ENCODE results near the gene IQUB. TPM values are rescaled to one million over a fixed set of nuclear protein-coding genes. Genes with fewer than 3 reads are reported as not detected.
"Not testable (repeated sequence)": the region's sequence is repeated elsewhere in the genome, so short reads cannot be mapped to it uniquely, and the experiment has no call there.

The IQUB gene
- total and polyA plus RNA-seq, 5 donors, result 0.07 to 0.79 (median 0.58) TPM

GRCh38 chr7:123526533-123526932 lies 7.9 kb downstream of the IQUB start:
- H3K9me3 ChIP-seq (ENCODE audit: control insufficient read depth, low read length); intact Hi-C loops (cut with DNase I); H3K4me1 ChIP-seq (ENCODE audit: control insufficient read depth, insufficient read depth, low read length); H3K27ac ChIP-seq (ENCODE audit: low read length); DNase-seq; H3K27me3 ChIP-seq (ENCODE audit: control insufficient read depth, insufficient read depth); H3K4me3 ChIP-seq (ENCODE audit: low read length); ATAC-seq: not testable (repeated sequence)
- 92% methylated on average over 6 of the region's 7 CpGs for WGBS

GRCh38 chr7:123522066-123522465 lies 12.3 kb downstream of the IQUB start:
- no peaks in the 10 kb centered on the region for H3K9me3 ChIP-seq (ENCODE audit: control insufficient read depth, low read length)
- DNase-seq, result no peak
- H3K4me3 ChIP-seq (ENCODE audit: low read length), result no peak overlapping the region
- H3K4me1 ChIP-seq (ENCODE audit: control insufficient read depth, insufficient read depth, low read length), result no peaks in the 10 kb centered on the region
- H3K27ac ChIP-seq (ENCODE audit: low read length), result no peak overlapping the region
- no peak for ATAC-seq
- 78% methylated on average over 2 of the region's 2 CpGs for WGBS
- intact Hi-C loops (cut with DNase I), result no loop called here
- H3K27me3 ChIP-seq (ENCODE audit: control insufficient read depth, insufficient read depth), result no peaks in the 10 kb centered on the region

GRCh38 chr7:123505221-123505620 lies 29.2 kb downstream of the IQUB start:
- 95% methylated on average over 2 of the region's 2 CpGs for WGBS
- no peak for ATAC-seq
- H3K4me1 ChIP-seq (ENCODE audit: control insufficient read depth, insufficient read depth, low read length), result no peaks in the 10 kb centered on the region
- no peaks in the 10 kb centered on the region for H3K27me3 ChIP-seq (ENCODE audit: control insufficient read depth, insufficient read depth)
- no peaks in the 10 kb centered on the region for H3K9me3 ChIP-seq (ENCODE audit: control insufficient read depth, low read length)
- intact Hi-C loops (cut with DNase I), result no loop called here
- no peak overlapping the region for H3K27ac ChIP-seq (ENCODE audit: low read length)
- H3K4me3 ChIP-seq (ENCODE audit: low read length), result no peak overlapping the region
- DNase-seq, result no peak

GRCh38 chr7:123502201-123502600 lies 32.2 kb downstream of the IQUB start:
- Histone ChIP-seq H3K4me3 (ENCODE audit: low read length) (no peak overlapping the region), H3K27me3 (ENCODE audit: control insufficient read depth, insufficient read depth) (no peaks in the 10 kb centered on the region), H3K4me1 (ENCODE audit: control insufficient read depth, insufficient read depth, low read length) (no peaks in the 10 kb centered on the region), H3K9me3 (ENCODE audit: control insufficient read depth, low read length) (no peaks in the 10 kb centered on the region), H3K27ac (ENCODE audit: low read length) (no peak overlapping the region)
- ATAC-seq (no peak), DNase-seq (no peak)
- intact Hi-C loops (cut with DNase I), result no loop called here
- 85% methylated on average over 5 of the region's 5 CpGs for whole genome bisulfite sequencing

GRCh38 chr7:123500878-123501489 lies 33.4 kb downstream of the IQUB start:
- H3K4me3 ChIP-seq (ENCODE audit: low read length), result no peak overlapping the region
- intact Hi-C loops (cut with DNase I), result no loop called here
- WGBS, result 92% methylated on average over 1 of the region's 1 CpG
- no peaks in the 10 kb centered on the region for H3K27me3 ChIP-seq (ENCODE audit: control insufficient read depth, insufficient read depth)
- no peaks in the 10 kb centered on the region for H3K4me1 ChIP-seq (ENCODE audit: control insufficient read depth, insufficient read depth, low read length)
- H3K9me3 ChIP-seq (ENCODE audit: control insufficient read depth, low read length), result no peaks in the 10 kb centered on the region
- H3K27ac ChIP-seq (ENCODE audit: low read length), result no peak overlapping the region
- ATAC-seq (no peak), DNase-seq (no peak)

GRCh38 chr7:123499211-123499970 lies 35.0 kb downstream of the IQUB start:
- WGBS, result 59% methylated on average over 8 of the region's 8 CpGs
- DNase-seq (no peak), ATAC-seq (no peak)
- Histone ChIP-seq H3K4me3 (ENCODE audit: low read length) (no peak overlapping the region), H3K4me1 (ENCODE audit: control insufficient read depth, insufficient read depth, low read length) (no peaks in the 10 kb centered on the region), H3K27ac (ENCODE audit: low read length) (no peak overlapping the region), H3K27me3 (ENCODE audit: control insufficient read depth, insufficient read depth) (no peaks in the 10 kb centered on the region), H3K9me3 (ENCODE audit: control insufficient read depth, low read length) (no peaks in the 10 kb centered on the region)
- intact Hi-C loops (cut with DNase I), result loop anchor here in 1 of 4 donors (10.0 kb wide), 1 partner anchor 375 kb away; no protein-coding TSS in a partner anchor

- Histone ChIP-seq H3K27me3 (ENCODE audit: control insufficient read depth, insufficient read depth) (no peaks in the 10 kb centered on the region), H3K4me1 (ENCODE audit: control insufficient read depth, insufficient read depth, low read length) (no peaks in the 10 kb centered on the region), H3K9me3 (ENCODE audit: control insufficient read depth, low read length) (no peaks in the 10 kb centered on the region), H3K4me3 (ENCODE audit: low read length) (no peak overlapping the region), H3K27ac (ENCODE audit: low read length) (no peak overlapping the region)
- intact Hi-C loops (cut with DNase I), result loop anchor here in 1 of 4 donors (10.0 kb wide), 1 partner anchor 376 kb away; no protein-coding TSS in a partner anchor
- DNase-seq (no peak), ATAC-seq (no peak)
- 58% methylated on average over 2 of the region's 2 CpGs for WGBS
These were observed 35.8 kb downstream of the IQUB start for GRCh38 chr7:123498601-123499000.

GRCh38 chr7:123498031-123498430 lies 36.4 kb downstream of the IQUB start:
- Histone ChIP-seq H3K9me3 (ENCODE audit: control insufficient read depth, low read length) (no peaks in the 10 kb centered on the region), H3K27ac (ENCODE audit: low read length) (no peak overlapping the region), H3K27me3 (ENCODE audit: control insufficient read depth, insufficient read depth) (no peaks in the 10 kb centered on the region), H3K4me1 (ENCODE audit: control insufficient read depth, insufficient read depth, low read length) (no peaks in the 10 kb centered on the region), H3K4me3 (ENCODE audit: low read length) (no peak overlapping the region)
- intact Hi-C loops (cut with DNase I), result loop anchor here in 1 of 4 donors (10.0 kb wide), 1 partner anchor 377 kb away; no protein-coding TSS in a partner anchor
- DNase-seq (no peak), ATAC-seq (no peak)
- 81% methylated on average over 1 of the region's 1 CpG for whole genome bisulfite sequencing

GRCh38 chr7:123494193-123494796 lies 40.1 kb downstream of the IQUB start:
- ATAC-seq, result no peak
- no peak overlapping the region for H3K27ac ChIP-seq (ENCODE audit: low read length)
- H3K4me3 ChIP-seq (ENCODE audit: low read length), result no peak overlapping the region
- 8% methylated on average over 3 of the region's 3 CpGs for WGBS
- DNase-seq, result no peak
- no peaks in the 10 kb centered on the region for H3K9me3 ChIP-seq (ENCODE audit: control insufficient read depth, low read length)
- intact Hi-C loops (cut with DNase I), result loop anchor here in 1 of 4 donors (10.0 kb wide), 1 partner anchor 381 kb away; no protein-coding TSS in a partner anchor
- H3K4me1 ChIP-seq (ENCODE audit: control insufficient read depth, insufficient read depth, low read length), result no peaks in the 10 kb centered on the region
- H3K27me3 ChIP-seq (ENCODE audit: control insufficient read depth, insufficient read depth), result no peaks in the 10 kb centered on the region

GRCh38 chr7:123492485-123492884 lies 41.9 kb downstream of the IQUB start:
- no peak for DNase-seq
- no peak for ATAC-seq
- no peaks in the 10 kb centered on the region for H3K9me3 ChIP-seq (ENCODE audit: control insufficient read depth, low read length)
- intact Hi-C loops (cut with DNase I), result loop anchor here in 1 of 4 donors (10.0 kb wide), 1 partner anchor 382 kb away; no protein-coding TSS in a partner anchor
- no peak overlapping the region for H3K27ac ChIP-seq (ENCODE audit: low read length)
- no peaks in the 10 kb centered on the region for H3K4me1 ChIP-seq (ENCODE audit: control insufficient read depth, insufficient read depth, low read length)
- WGBS, result 77% methylated on average over 3 of the region's 3 CpGs
- H3K4me3 ChIP-seq (ENCODE audit: low read length), result no peak overlapping the region
- no peaks in the 10 kb centered on the region for H3K27me3 ChIP-seq (ENCODE audit: control insufficient read depth, insufficient read depth)

- Histone ChIP-seq H3K4me3 (ENCODE audit: low read length) (no peak overlapping the region), H3K9me3 (ENCODE audit: control insufficient read depth, low read length) (no peaks in the 10 kb centered on the region), H3K27ac (ENCODE audit: low read length) (no peak overlapping the region), H3K27me3 (ENCODE audit: control insufficient read depth, insufficient read depth) (no peaks in the 10 kb centered on the region), H3K4me1 (ENCODE audit: control insufficient read depth, insufficient read depth, low read length) (no peaks in the 10 kb centered on the region)
- ATAC-seq (no peak), DNase-seq (no peak)
- 76% methylated on average over 2 of the region's 2 CpGs for WGBS
- intact Hi-C loops (cut with DNase I), result no loop called here
These were observed 48.7 kb downstream of the IQUB start for GRCh38 chr7:123485721-123486120.

Measured in right cardiac atrium (tissue), 5 donors.